Measurements from ENCODE around the gene DEPP1.

DNA sequence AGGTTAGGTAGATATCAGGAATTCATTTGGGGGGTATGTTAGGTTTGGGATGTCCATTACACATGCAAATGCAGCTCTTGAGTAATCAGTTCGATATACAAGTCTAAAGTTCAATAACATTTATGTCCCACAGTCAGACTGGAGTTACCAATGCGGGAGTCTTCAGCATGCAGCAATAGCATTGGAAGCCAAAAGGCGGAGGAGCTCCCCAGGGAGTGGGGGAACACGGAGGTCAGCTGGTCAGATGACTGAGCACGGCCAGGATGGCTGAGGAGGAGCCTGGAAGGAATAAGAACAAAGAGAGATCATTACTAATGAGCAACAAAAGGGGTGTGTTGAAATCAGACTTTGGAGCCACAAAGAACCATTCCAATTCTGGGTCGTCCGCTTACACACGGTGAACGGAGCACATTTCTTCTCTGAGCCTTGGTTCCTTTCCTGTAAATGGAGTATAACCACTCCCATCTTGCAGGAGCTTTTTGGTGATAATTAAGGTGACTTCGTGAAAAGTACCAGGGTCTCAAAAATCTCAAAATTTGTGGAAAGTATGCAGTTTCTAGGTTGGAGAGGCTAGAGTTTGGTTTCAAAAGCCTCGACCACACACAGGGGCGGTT is 21.6 kb upstream of the DEPP1 start:
- TF ChIP-seq, protein P1, sequence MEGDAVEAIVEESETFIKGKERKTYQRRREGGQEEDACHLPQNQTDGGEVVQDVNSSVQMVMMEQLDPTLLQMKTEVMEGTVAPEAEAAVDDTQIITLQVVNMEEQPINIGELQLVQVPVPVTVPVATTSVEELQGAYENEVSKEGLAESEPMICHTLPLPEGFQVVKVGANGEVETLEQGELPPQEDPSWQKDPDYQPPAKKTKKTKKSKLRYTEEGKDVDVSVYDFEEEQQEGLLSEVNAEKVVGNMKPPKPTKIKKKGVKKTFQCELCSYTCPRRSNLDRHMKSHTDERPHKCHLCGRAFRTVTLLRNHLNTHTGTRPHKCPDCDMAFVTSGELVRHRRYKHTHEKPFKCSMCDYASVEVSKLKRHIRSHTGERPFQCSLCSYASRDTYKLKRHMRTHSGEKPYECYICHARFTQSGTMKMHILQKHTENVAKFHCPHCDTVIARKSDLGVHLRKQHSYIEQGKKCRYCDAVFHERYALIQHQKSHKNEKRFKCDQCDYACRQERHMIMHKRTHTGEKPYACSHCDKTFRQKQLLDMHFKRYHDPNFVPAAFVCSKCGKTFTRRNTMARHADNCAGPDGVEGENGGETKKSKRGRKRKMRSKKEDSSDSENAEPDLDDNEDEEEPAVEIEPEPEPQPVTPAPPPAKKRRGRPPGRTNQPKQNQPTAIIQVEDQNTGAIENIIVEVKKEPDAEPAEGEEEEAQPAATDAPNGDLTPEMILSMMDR (IDR thresholded peaks at IDR 0.05; ENCODE audit: insufficient read depth, low read length), result no peak
- TF ChIP-seq POLR2AphosphoS5 (IDR thresholded peaks at IDR 0.05; ENCODE audit: low read depth) (no peak), GABPA (IDR thresholded peaks at IDR 0.05; ENCODE audit: low read depth) (no peak), REST (IDR thresholded peaks at IDR 0.05; ENCODE audit: insufficient replicate concordance, low read depth) (no peak), SPI1 (IDR thresholded peaks at IDR 0.05; ENCODE audit: borderline replicate concordance, low read depth) (no peak)

All from HL-60 (cell line).